ENCODE data around the gene RFESD. TPM values are rescaled to one million over a fixed set of nuclear protein-coding genes. Genes with fewer than 3 reads are reported as not detected.

The RFESD gene
- total and polyA plus RNA-seq, 8 donors, result 1.1 to 2.8 (median 1.7) TPM

- ATAC-seq (no peak), DNase-seq (no peak), FAIRE-seq (no peak)
- no peaks in the 10 kb centered on the region for H3K27me3 ChIP-seq
- H3K4me3 ChIP-seq, result no peak overlapping the region
- no peaks in the 10 kb centered on the region for H3K9me3 ChIP-seq
- intact Hi-C loops (cut with DNase I), result no loop called here
- WGBS, 2 donors, result 89 to 94% methylated on average over 1 of the region's 1 CpG
- H3K27ac ChIP-seq, result no peak overlapping the region
- no peak for TF ChIP-seq CTCF (IDR thresholded peaks at IDR 0.05)
- no peaks in the 10 kb centered on the region for H3K36me3 ChIP-seq
- peaks cover 12 to 21% (median 16%) of the 10 kb centered on the region in 3 donors for H3K4me1 ChIP-seq
These were observed 19.9 kb upstream of the RFESD start for GRCh38 chr5:95626701-95627100.

- no peak for TF ChIP-seq CTCF (IDR thresholded peaks at IDR 0.05)
- intact Hi-C loops (cut with DNase I), result no loop called here
- Histone ChIP-seq H3K27ac (no peak overlapping the region), H3K4me1 (peaks cover 5 to 16% (median 6%) of the 10 kb centered on the region in 3 donors), H3K36me3 (no peaks in the 10 kb centered on the region), H3K27me3 (no peaks in the 10 kb centered on the region), H3K9me3 (no peaks in the 10 kb centered on the region), H3K4me3 (no peak overlapping the region)
- ATAC-seq (no peak), FAIRE-seq (no peak), DNase-seq (no peak)
- 82 to 91% methylated on average over 4 of the region's 4 CpGs for WGBS, 2 donors
These were observed 18.4 kb upstream of the RFESD start for GRCh38 chr5:95627971-95628810.

- WGBS, 2 donors, result 85 to 88% methylated on average over 1 of the region's 1 CpG
- no peaks in the 10 kb centered on the region for H3K36me3 ChIP-seq
- H3K4me1 ChIP-seq, result peaks cover 0 to 16% (median 2%) of the 10 kb centered on the region in 3 donors
- no peak for TF ChIP-seq CTCF (IDR thresholded peaks at IDR 0.05)
- ATAC-seq (no peak), FAIRE-seq (no peak), DNase-seq (no peak)
- H3K9me3 ChIP-seq, result no peaks in the 10 kb centered on the region
- H3K4me3 ChIP-seq, result no peak overlapping the region
- intact Hi-C loops (cut with DNase I), result no loop called here
- no peak overlapping the region for H3K27ac ChIP-seq
- H3K27me3 ChIP-seq, result no peaks in the 10 kb centered on the region
These were observed 17.6 kb upstream of the RFESD start for GRCh38 chr5:95628933-95629332.

GRCh38 chr5:95630394-95630917 is 16.1 kb upstream of the RFESD start:
- no peak for ATAC-seq
- TF ChIP-seq CTCF (IDR thresholded peaks at IDR 0.05), result no peak
- WGBS, 2 donors, result 92 to 98% methylated on average over 5 of the region's 5 CpGs
- Histone ChIP-seq H3K36me3 (no peaks in the 10 kb centered on the region), H3K9me3 (no peaks in the 10 kb centered on the region), H3K4me3 (no peak overlapping the region), H3K4me1 (peaks cover 0 to 16% (median 0%) of the 10 kb centered on the region in 3 donors), H3K27ac (no peak overlapping the region), H3K27me3 (no peaks in the 10 kb centered on the region)
- FAIRE-seq, result no peak
- intact Hi-C loops (cut with DNase I), result no loop called here
- DNase-seq, result no peak
